HepG2 (cell line): Measurements from ENCODE around the gene ABCA13.

ENCODE experiments used
- CCAR2 ChIP-seq: fragments of 200-400 bp; formaldehyde crosslinking; optimal IDR thresholded peaks from 2 replicates; pipeline ENCODE3; 2018; ENCODE audit warnings: low read depth, mild to moderate bottlenecking, low read length, moderate library complexity
- FOSL2 ChIP-seq: sonication (generic); formaldehyde crosslinking; IDR thresholded peaks from 2 replicates; pipeline ENCODE4 v1.4.0; 2020; ENCODE audit warnings: missing genetic modification reagents
- MXI1 ChIP-seq: IDR thresholded peaks from 3 replicates; pipeline ENCODE4 v1.6.1; 2012; ENCODE audit warnings: low read depth, low read length, inconsistent platforms, borderline replicate concordance
- POLR2AphosphoS5 ChIP-seq: IDR thresholded peaks from 2 replicates; pipeline ENCODE4 v1.6.1; 2012; ENCODE audit warnings: low read depth, low read length
- SRF ChIP-seq: IDR thresholded peaks from 2 replicates; pipeline ENCODE4 v1.6.1; 2011; ENCODE audit warnings: mild to moderate bottlenecking, low read depth, low read length, moderate library complexity
- ZBTB21 ChIP-seq: sonication (generic); formaldehyde crosslinking; IDR thresholded peaks from 2 replicates; pipeline ENCODE4 v1.4.0; 2020; ENCODE audit warnings: missing genetic modification reagents
- ZBTB49 ChIP-seq: sonication (generic); formaldehyde crosslinking; IDR thresholded peaks from 2 replicates; pipeline ENCODE4 v1.4.0; 2020; ENCODE audit warnings: missing genetic modification reagents, borderline replicate concordance
- ZNF589 ChIP-seq: sonication (generic); formaldehyde crosslinking; conservative IDR thresholded peaks from 2 replicates; pipeline ENCODE4 v1.8.0; 2022; ENCODE audit warnings: mild to moderate bottlenecking, moderate library complexity, missing genetic modification reagents
- ZNF816 ChIP-seq: sonication (generic); formaldehyde crosslinking; IDR thresholded peaks from 2 replicates; pipeline ENCODE4 v1.8.0; 2022; ENCODE audit warnings: missing genetic modification reagents, mild to moderate bottlenecking, borderline replicate concordance
- ZSCAN30 ChIP-seq: sonication (generic); formaldehyde crosslinking; IDR thresholded peaks from 2 replicates; pipeline ENCODE4 v1.5.0; 2020; ENCODE audit warnings: mild to moderate bottlenecking, missing genetic modification reagents
- TF ChIP-seq, protein P1 (sequence below): IDR thresholded peaks from 2 replicates; pipeline ENCODE4 v1.6.1; 2012; ENCODE audit warnings: low read depth, low read length, improper control_type of control experiment
- TF ChIP-seq, protein P2 (sequence below): sonication (generic); formaldehyde crosslinking; conservative IDR thresholded peaks from 2 replicates; pipeline ENCODE4 v1.4.0; 2020; ENCODE audit warnings: missing genetic modification reagents

DNA sequence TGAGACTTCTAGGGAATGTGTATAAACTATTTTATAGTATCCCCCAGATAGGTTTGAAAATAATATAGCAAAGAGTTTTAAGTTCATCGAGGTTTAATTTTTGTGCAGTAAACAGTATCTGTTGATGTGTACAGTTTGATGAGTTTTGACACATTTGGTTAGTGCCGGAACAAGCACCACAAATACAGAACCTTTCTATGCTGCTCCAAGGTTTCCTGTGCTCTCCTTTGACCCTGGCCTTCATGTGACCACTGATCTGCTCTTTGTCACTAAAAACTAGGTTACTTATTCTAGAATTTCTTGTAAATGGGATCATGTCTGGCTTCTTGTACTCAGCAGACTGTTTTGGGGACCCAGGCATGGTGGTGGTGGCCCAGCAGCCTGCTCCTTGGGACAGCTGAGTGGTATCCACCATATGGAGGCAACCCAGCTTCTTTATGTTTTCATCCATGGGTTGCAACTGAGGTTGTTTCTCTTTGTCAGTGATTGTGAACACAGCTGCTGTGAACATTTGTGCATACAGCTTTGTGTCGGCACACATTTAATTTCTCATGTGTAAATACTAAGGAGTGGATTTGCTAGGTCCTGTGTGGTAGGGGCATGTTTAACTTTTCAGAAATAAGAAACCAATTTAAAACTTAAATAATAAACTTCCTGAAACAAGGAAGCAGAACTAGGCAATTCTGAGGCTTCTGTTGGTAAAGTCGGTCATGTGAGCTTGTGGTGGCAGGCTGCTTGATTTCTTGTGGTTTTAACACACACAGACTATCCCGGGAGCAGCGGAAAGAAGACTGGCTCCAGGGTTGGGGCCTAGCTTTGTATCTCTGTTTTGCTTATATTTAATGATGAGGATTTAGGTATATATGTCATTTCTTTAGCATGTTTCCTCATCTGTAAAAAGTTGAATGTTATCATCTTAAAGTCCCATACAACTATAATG, 219.4 kb downstream of the ABCA13 start:
- TF ChIP-seq ZNF589 (CRISPR knock-in tag) (no peak), MXI1 (no peak), ZNF816 (CRISPR knock-in tag) (no peak), SRF (no peak), ZBTB49 (CRISPR knock-in tag) (no peak), FOSL2 (CRISPR knock-in tag) (no peak), POLR2AphosphoS5 (no peak), ZBTB21 (CRISPR knock-in tag) (no peak), CCAR2 (no peak), ZSCAN30 (CRISPR knock-in tag) (no peak)
- TF ChIP-seq, protein P1, sequence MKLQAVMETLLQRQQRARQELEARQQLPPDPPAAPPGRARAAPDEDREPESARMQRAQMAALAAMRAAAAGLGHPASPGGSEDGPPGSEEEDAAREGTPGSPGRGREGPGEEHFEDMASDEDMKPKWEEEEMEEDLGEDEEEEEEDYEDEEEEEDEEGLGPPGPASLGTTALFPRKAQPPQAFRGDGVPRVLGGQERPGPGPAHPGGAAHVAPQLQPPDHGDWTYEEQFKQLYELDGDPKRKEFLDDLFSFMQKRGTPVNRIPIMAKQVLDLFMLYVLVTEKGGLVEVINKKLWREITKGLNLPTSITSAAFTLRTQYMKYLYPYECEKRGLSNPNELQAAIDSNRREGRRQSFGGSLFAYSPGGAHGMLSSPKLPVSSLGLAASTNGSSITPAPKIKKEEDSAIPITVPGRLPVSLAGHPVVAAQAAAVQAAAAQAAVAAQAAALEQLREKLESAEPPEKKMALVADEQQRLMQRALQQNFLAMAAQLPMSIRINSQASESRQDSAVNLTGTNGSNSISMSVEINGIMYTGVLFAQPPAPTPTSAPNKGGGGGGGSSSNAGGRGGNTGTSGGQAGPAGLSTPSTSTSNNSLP = no peak
- TF ChIP-seq, protein P2, sequence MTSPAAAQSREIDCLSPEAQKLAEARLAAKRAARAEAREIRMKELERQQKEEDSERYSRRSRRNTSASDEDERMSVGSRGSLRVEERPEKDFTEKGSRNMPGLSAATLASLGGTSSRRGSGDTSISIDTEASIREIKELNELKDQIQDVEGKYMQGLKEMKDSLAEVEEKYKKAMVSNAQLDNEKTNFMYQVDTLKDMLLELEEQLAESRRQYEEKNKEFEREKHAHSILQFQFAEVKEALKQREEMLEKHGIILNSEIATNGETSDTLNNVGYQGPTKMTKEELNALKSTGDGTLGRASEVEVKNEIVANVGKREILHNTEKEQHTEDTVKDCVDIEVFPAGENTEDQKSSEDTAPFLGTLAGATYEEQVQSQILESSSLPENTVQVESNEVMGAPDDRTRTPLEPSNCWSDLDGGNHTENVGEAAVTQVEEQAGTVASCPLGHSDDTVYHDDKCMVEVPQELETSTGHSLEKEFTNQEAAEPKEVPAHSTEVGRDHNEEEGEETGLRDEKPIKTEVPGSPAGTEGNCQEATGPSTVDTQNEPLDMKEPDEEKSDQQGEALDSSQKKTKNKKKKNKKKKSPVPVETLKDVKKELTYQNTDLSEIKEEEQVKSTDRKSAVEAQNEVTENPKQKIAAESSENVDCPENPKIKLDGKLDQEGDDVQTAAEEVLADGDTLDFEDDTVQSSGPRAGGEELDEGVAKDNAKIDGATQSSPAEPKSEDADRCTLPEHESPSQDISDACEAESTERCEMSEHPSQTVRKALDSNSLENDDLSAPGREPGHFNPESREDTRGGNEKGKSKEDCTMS (CRISPR knock-in tag) = no peak
